Superior temporal gyrus (tissue), 1 donor: ENCODE measurements around the gene P3H2.

Experiments
- DNase-seq: peaks from one replicate; pipeline ENCODE4 v3.0.0-alpha.2; 2016; ENCODE audit errors: extremely low spot score

The P3H2 gene

GRCh38 chr3:189947948-189948723, 172.6 kb downstream of the P3H2 start:
- DNase-seq = no peak

GRCh38 chr3:189947068-189947467, 173.6 kb downstream of the P3H2 start:
- DNase-seq = no peak

- no peak for DNase-seq
Observed at GRCh38 chr3:189945935-189946709, 174.6 kb downstream of the P3H2 start.

GRCh38 chr3:189944285-189945145, 176.2 kb downstream of the P3H2 start:
- no peak for DNase-seq

DNA sequence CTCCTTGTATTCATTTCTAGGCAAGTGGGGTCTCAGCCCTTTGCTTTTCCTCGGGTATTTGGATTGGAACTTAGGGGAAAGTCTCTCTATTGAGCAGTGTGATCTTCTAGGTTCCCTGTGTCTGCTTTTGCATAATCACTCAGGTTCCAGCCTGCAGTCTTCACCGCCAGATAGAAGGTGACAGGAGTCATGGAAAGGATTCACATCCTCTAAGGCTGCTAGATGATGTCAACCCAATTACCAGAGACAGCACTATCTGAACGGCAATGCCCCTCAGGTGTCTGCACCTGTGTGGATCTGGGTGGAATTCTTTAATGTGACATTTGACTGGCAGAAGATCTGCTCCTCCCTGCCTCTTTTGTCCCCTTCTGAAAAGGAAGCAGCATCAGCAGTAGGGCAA, 177.7 kb downstream of the P3H2 start:
- DNase-seq = no peak

- no peak for DNase-seq
Observed at GRCh38 chr3:189941679-189942078, 179.0 kb downstream of the P3H2 start.

- no peak for DNase-seq
Observed at GRCh38 chr3:189941125-189941524, 179.6 kb downstream of the P3H2 start.

DNA sequence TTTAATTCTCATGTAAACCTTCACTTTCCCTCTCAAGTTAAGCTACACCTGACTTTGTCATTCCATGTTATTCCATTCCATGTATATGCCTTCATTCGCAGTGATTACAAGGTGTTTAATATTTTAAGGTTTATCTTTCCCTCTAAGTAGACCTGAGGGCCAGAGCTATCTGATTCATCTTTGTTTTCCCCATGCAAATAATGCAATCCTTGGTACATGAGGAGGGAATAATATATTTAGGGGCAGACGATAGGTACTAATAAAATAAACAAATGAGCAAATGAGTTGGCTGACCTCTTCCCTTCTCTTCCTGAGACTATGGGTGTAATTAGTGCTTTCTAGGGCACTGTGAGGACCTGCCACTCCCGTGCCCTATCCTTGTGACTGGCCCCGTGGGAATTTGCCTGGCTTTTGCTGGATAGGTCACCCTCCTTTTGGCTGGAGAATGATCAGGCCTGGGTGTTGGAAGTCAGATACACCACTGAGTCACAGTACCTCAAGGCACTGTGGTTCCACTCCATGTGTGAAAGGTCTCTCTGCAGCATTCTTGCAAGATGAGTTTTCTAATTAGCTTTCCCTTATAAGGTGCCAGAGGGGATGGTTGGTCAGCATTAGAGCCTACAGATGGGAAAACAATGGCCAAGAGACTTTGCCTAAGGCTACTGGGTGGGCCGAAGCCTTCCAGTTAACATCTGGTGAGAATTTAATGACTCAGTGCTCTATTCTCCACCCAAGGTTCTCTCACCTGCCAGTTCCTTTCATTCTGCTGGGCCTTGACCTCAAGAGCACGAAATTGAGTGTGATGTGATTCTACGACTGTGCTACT, 183.2 kb downstream of the P3H2 start:
- DNase-seq = no peak

- DNase-seq = no peak
Observed at GRCh38 chr3:189936201-189936945, 184.3 kb downstream of the P3H2 start.

- no peak for DNase-seq
Observed at GRCh38 chr3:189927975-189928895, 192.5 kb downstream of the P3H2 start.

GRCh38 chr3:189921770-189922169, 198.9 kb downstream of the P3H2 start:
- no peak for DNase-seq

DNA sequence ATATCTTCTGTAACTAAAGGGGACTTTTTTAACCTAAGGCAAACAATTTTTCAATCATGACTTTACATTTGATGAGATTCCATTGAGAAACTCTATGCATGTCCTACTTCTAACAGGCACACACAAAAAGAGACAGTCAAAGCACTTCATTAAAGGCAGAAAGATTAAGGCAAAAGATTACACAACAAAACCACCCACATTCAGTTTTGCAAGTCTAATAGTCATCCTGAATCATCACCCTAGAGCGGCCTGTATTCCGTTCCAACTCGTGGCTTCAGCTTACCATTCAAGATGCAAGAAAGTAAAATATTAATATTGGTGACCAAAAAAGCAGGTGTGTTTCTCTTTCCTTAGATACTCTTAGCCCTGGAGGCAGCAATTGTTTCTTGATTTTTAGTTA, 205.9 kb downstream of the P3H2 start:
- DNase-seq = no peak

- no peak for DNase-seq
Observed at GRCh38 chr3:189911001-189911400, 209.7 kb downstream of the P3H2 start.

DNA sequence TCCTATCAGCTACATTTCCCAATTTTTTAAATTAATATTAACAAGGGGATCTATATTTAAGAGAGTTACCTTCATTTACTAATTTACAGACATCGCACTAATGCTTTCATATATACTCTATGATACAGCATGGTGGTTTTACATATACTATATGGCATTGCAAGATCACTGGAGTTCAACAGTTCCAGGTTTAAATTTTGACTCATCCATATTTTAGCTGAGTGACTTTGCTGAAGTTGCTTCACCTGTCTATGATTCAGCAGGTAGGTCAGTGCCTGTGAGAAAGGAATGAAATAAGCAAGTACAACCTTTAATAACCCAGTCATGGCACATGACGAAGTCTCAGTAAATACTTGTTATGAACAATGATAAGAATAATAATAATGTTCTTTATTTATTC, 211.1 kb downstream of the P3H2 start:
- no peak for DNase-seq

GRCh38 chr3:189909139-189909538, 211.6 kb downstream of the P3H2 start:
- DNase-seq = no peak

- no peak for DNase-seq
Observed at GRCh38 chr3:189908646-189909045, 212.1 kb downstream of the P3H2 start.

- DNase-seq = no peak
Observed at GRCh38 chr3:189907803-189908202, 212.9 kb downstream of the P3H2 start.
